HG03469 (cell line): ENCODE results near the gene SLIT3.

Source experiments
- ATAC-seq: cut with Tn5 transposase; IDR thresholded peaks from one replicate; pipeline ENCODE4 v1.9.1; 2021; ENCODE audit warnings: mild to moderate bottlenecking, moderate library complexity, moderate number of reproducible peaks; ENCODE audit not compliant: unreplicated experiment

Gene SLIT3

GRCh38 chr5:168943091-168943884 lies 357.7 kb downstream of the SLIT3 start:
- ATAC-seq = no peak

- no peak for ATAC-seq
Measured at GRCh38 chr5:168941901-168942300, 359.0 kb downstream of the SLIT3 start.

- no peak for ATAC-seq
Measured at GRCh38 chr5:168940712-168941111, 360.2 kb downstream of the SLIT3 start.

- ATAC-seq = no peak
Measured at GRCh38 chr5:168939887-168940544, 360.9 kb downstream of the SLIT3 start.

GRCh38 chr5:168939156-168939800 lies 361.7 kb downstream of the SLIT3 start:
- ATAC-seq = no peak

GRCh38 chr5:168936511-168936910 lies 364.4 kb downstream of the SLIT3 start:
- no peak for ATAC-seq

GRCh38 chr5:168935183-168935582 lies 365.8 kb downstream of the SLIT3 start:
- no peak for ATAC-seq

- no peak for ATAC-seq
Measured at GRCh38 chr5:168934169-168934568, 366.8 kb downstream of the SLIT3 start.

GRCh38 chr5:168932400-168933189 lies 368.3 kb downstream of the SLIT3 start:
- ATAC-seq = no peak

GRCh38 chr5:168931638-168932345 lies 369.1 kb downstream of the SLIT3 start:
- ATAC-seq = peak; percentile 78

GRCh38 chr5:168929656-168930055 lies 371.3 kb downstream of the SLIT3 start:
- ATAC-seq = no peak

- no peak for ATAC-seq
Measured at GRCh38 chr5:168925160-168925559, 375.8 kb downstream of the SLIT3 start.

GRCh38 chr5:168921147-168921866 lies 379.6 kb downstream of the SLIT3 start:
- ATAC-seq = no peak

GRCh38 chr5:168920019-168920810 lies 380.7 kb downstream of the SLIT3 start:
- ATAC-seq = no peak

- ATAC-seq = no peak
Measured at GRCh38 chr5:168917947-168918600, 382.9 kb downstream of the SLIT3 start.

- no peak for ATAC-seq
Measured at GRCh38 chr5:168916852-168917251, 384.1 kb downstream of the SLIT3 start.

- ATAC-seq = no peak
Measured at GRCh38 chr5:168916266-168916665, 384.7 kb downstream of the SLIT3 start.

- no peak for ATAC-seq
Measured at GRCh38 chr5:168914491-168914890, 386.4 kb downstream of the SLIT3 start.
